SK-N-SH (cell line): ENCODE data around the gene CDH4. TPM values are rescaled to one million over a fixed set of nuclear protein-coding genes. Genes with fewer than 3 reads are reported as not detected.

ENCODE experiments used
- CTCF ChIA-PET: fragments of 300-600, 350-600 bp; formaldehyde crosslinking; extraction: SDS; loops from one replicate; lab custom pipeline; 2021; lab: Yijun Ruan, JAX
- POLR2A ChIA-PET: fragments of 350-600 bp; sonication (Branson Sonifier 250); formaldehyde crosslinking; extraction: SDS; loops from one replicate; lab custom pipeline; 2020; ENCODE audit warnings: antibody characterized with exemption, inconsistent platforms; lab: Yijun Ruan, JAX
- DNase-seq: peaks from one replicate; pipeline ENCODE4 v3.0.0; 2012
- H2AFZ ChIP-seq: fragments of 200-600 bp; sonication (generic); 2 replicates; pipeline ENCODE4 v1.8.1; 2016; ENCODE audit warnings: antibody characterized with exemption, mild to moderate bottlenecking, low read depth
- H3F3A ChIP-seq: fragments of 200-600 bp; sonication (generic); replicated peaks from 2 replicates; pipeline ENCODE3; 2016; ENCODE audit warnings: antibody characterized with exemption, mild to moderate bottlenecking; ENCODE audit not compliant: insufficient read depth
- H3K27ac ChIP-seq, 2 experiments: fragments of 200-500 bp in 1 of 2; fragments of 200-600 bp in 1 of 2; sonication (Bioruptor generic) in 1 of 2; sonication (generic), shearing (Covaris generic) in 1 of 2; 2 replicates each; pipeline versions ENCODE4 v1.5.1 to v1.6.1; 2014 to 2016; ENCODE audit warnings: low read depth in 2 of 2, inconsistent platforms in 1 of 2, low read length in 1 of 2, mild to moderate bottlenecking in 1 of 2, mixed read lengths in 1 of 2
- H3K27me3 ChIP-seq: fragments of 200-600 bp; sonication (generic), shearing (Covaris generic); 2 replicates; pipeline ENCODE4 v1.6.1; 2016; ENCODE audit warnings: mixed run types; ENCODE audit not compliant: insufficient read depth
- H3K36me3 ChIP-seq, 2 experiments: fragments of 200-500 bp in 1 of 2; fragments of 200-600 bp in 1 of 2; sonication (Bioruptor generic) in 1 of 2; sonication (generic) in 1 of 2; replicated peaks in 1 of 2; 2 replicates each; pipeline versions ENCODE3 to v1.5.1; 2014 to 2016; ENCODE audit warnings: low read length in 1 of 2, mild to moderate bottlenecking in 1 of 2; ENCODE audit not compliant: insufficient read depth in 2 of 2, control insufficient read depth in 1 of 2
- H3K4me1 ChIP-seq, 2 experiments: fragments of 200-500 bp in 1 of 2; fragments of 200-600 bp in 1 of 2; sonication (Bioruptor generic) in 1 of 2; sonication (generic), shearing (Covaris generic) in 1 of 2; 2 replicates each; pipeline versions ENCODE4 v1.5.1 to v1.6.1; 2014 to 2016; ENCODE audit warnings: low read depth in 1 of 2, low read length in 1 of 2, mixed run types in 1 of 2; ENCODE audit not compliant: insufficient read depth in 2 of 2, control insufficient read depth in 1 of 2
- H3K4me2 ChIP-seq: fragments of 200-600 bp; sonication (generic), shearing (Covaris generic); 2 replicates; pipeline ENCODE4 v1.6.1; 2017; ENCODE audit warnings: mixed run types
- H3K4me3 ChIP-seq, 2 experiments: fragments of 200-500 bp in 1 of 2; fragments of 200-600 bp in 1 of 2; sonication (Bioruptor generic) in 1 of 2; sonication (generic), shearing (Covaris generic) in 1 of 2; 2 replicates each; pipeline versions ENCODE4 v1.5.1 to v1.8.1; 2014 to 2016; ENCODE audit warnings: low read depth in 2 of 2, inconsistent platforms in 1 of 2, low read length in 1 of 2, mild to moderate bottlenecking in 1 of 2, mixed read lengths in 1 of 2, moderate library complexity in 1 of 2
- H3K79me2 ChIP-seq: fragments of 200-600 bp; sonication (generic); 2 replicates; pipeline ENCODE4 v1.8.1; 2017; ENCODE audit warnings: mild to moderate bottlenecking; ENCODE audit not compliant: insufficient read depth
- H3K9ac ChIP-seq: fragments of 200-600 bp; sonication (generic); 2 replicates; pipeline ENCODE4 v1.6.1; 2017; ENCODE audit warnings: mixed run types
- H3K9me2 ChIP-seq: fragments of 200-600 bp; sonication (generic); 2 replicates; pipeline ENCODE4 v1.6.1; 2017; ENCODE audit warnings: mixed run types
- H3K9me3 ChIP-seq: fragments of 200-600 bp; sonication (generic); 2 replicates; pipeline ENCODE4 v1.6.1; 2017; ENCODE audit warnings: mixed run types, mild to moderate bottlenecking, moderate library complexity
- H4K20me1 ChIP-seq: fragments of 200-600 bp; sonication (generic); 2 replicates; pipeline ENCODE4 v1.6.1; 2017; ENCODE audit warnings: mild to moderate bottlenecking, mixed run types; ENCODE audit not compliant: insufficient read depth
- CHD2 ChIP-seq: fragments of 150-350 bp; IDR thresholded peaks from 2 replicates; pipeline ENCODE4 v1.6.1; 2018; ENCODE audit warnings: low read length; ENCODE audit not compliant: partially characterized antibody
- ELF1 ChIP-seq: IDR thresholded peaks from 2 replicates; pipeline ENCODE4 v1.4.0; 2012
- EZH2phosphoT487 ChIP-seq: fragments of 200-600 bp; sonication (generic); IDR thresholded peaks from 2 replicates; pipeline ENCODE4 v1.6.1; 2017; ENCODE audit warnings: low read depth, mixed run types, mild to moderate bottlenecking, antibody characterized with exemption, moderate library complexity, borderline replicate concordance
- FOXJ3 ChIP-seq: sonication (generic); formaldehyde crosslinking; IDR thresholded peaks from 2 replicates; pipeline ENCODE4 v1.5.1; 2020; ENCODE audit warnings: mild to moderate bottlenecking, missing genetic modification reagents
- GABPA ChIP-seq: IDR thresholded peaks from 2 replicates; pipeline ENCODE4 v1.4.0; 2012; ENCODE audit warnings: low read depth, mild to moderate bottlenecking
- IRF3 ChIP-seq: fragments of 150-350 bp; IDR thresholded peaks from 2 replicates; pipeline ENCODE4 v1.6.1; 2016; ENCODE audit warnings: mild to moderate bottlenecking, low read depth, low read length
- POLR2AphosphoS5 ChIP-seq: IDR thresholded peaks from 2 replicates; pipeline ENCODE4 v1.6.1; 2012; ENCODE audit warnings: low read depth, low read length
- RAD21 ChIP-seq: IDR thresholded peaks from 2 replicates; pipeline ENCODE4 v1.6.1; 2012; ENCODE audit warnings: mild to moderate bottlenecking, low read length
- SMC3 ChIP-seq: IDR thresholded peaks from 2 replicates; pipeline ENCODE4 v1.6.1; 2012; ENCODE audit warnings: low read depth, low read length, improper control_type of control experiment
- TAF1 ChIP-seq: IDR thresholded peaks from 2 replicates; pipeline ENCODE4 v1.6.1; 2012; ENCODE audit warnings: low read depth, mild to moderate bottlenecking, low read length, moderate library complexity, borderline replicate concordance
- TEAD4 ChIP-seq: IDR thresholded peaks from 2 replicates; pipeline ENCODE4 v1.4.0; 2012; ENCODE audit warnings: mild to moderate bottlenecking, borderline replicate concordance; ENCODE audit not compliant: insufficient read depth
- YY1 ChIP-seq: IDR thresholded peaks from 2 replicates; pipeline ENCODE4 v1.4.0; 2012; ENCODE audit warnings: low read depth, mild to moderate bottlenecking
- WGBS: methylation state at CpG from one replicate; pipeline ENCODE4 v1.1.6; 2017; ENCODE audit warnings: low lambda C conversion rate; 5-methylcytosine and 5-hydroxymethylcytosine counted together
- polyA plus RNA-seq, 3 experiments: library from polyadenylated mRNA; depleted of rRNA; stranded (reverse); fragments of >200 nt; gene quantifications; 2 replicates each; pipeline ENCODE4 v1.2.3, GENCODE V29; 2012
- TF ChIP-seq, protein P1 (sequence below): IDR thresholded peaks from 2 replicates; pipeline ENCODE4 v1.4.0; 2012; ENCODE audit warnings: low read depth

Gene CDH4
- polyA plus RNA-seq, 1 of the 3 experiments (the other 2 are of a cell fraction): not detected

DNA sequence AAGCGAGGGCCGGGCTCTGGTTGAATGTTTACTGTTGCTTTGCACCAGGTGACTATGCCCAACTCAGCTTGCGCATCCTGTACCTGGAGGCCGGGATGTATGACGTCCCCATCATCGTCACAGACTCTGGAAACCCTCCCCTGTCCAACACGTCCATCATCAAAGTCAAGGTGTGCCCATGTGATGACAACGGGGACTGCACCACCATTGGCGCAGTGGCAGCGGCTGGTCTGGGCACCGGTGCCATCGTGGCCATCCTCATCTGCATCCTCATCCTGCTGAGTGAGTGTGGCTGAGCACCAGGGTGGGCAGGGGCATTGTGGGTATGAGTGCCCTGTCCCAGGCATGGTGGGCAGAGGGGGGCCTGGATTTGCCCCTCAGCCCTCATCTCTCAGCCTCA, 677.5 kb downstream of the CDH4 start:
- H3K9me2 ChIP-seq: no peaks in the 10 kb centered on the region
- H3K9me3 ChIP-seq: no peaks in the 10 kb centered on the region
- H3F3A ChIP-seq: no peaks in the 10 kb centered on the region
- no peak for TF ChIP-seq TAF1
- TF ChIP-seq POLR2AphosphoS5: no peak
- no peak for TF ChIP-seq EZH2phosphoT487
- 59% methylated on average over 9 of the region's 12 CpGs for WGBS
- no peak overlapping the region for H3K27ac ChIP-seq
- H3K4me1 ChIP-seq: no peaks in the 10 kb centered on the region
- DNase-seq: no peak
- no peak overlapping the region for H3K9ac ChIP-seq
- no peaks in the 10 kb centered on the region for H4K20me1 ChIP-seq
- ChIA-PET CTCF (no interaction called here), POLR2A (no interaction called here)
- H2AFZ ChIP-seq: no peak overlapping the region
- H3K27me3 ChIP-seq: no peaks in the 10 kb centered on the region
- H3K4me2 ChIP-seq: no peak overlapping the region
- H3K79me2 ChIP-seq: no peaks in the 10 kb centered on the region
- H3K4me3 ChIP-seq: no peak overlapping the region
- no peaks in the 10 kb centered on the region for H3K36me3 ChIP-seq

DNA sequence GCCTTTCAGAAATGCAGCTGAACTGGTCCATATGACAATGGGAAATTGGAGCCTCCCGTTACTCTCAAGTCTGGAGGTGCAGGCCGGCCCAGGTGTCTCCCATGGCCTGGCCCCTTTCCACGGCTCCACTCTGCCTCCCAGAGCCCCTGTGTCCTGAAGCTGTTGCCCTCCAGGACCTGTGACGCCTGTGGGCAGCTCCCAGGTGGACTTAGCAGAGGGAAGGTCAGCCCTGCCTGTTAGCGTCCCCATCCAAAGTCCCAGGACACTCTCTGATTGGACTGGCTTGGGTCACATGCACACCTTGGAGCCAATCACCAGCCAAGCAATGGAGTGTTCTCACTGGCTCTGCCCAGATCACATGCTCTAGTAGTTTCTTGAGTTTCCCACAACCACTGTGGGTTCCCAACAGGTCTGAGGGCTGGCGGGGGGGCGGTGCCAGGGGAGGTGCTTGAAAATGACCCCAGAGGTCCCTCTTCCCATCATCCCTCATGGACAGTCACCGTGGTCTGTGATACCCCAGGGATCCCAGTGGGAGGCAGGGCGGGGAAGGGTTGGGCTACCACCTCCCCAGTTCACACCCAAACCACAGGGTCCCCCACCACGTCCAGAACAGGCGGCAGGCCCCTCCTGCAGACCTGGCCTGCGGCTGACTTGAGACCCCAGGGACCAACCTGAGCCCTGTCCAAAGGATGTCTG, 678.1 kb downstream of the CDH4 start:
- H3K36me3 ChIP-seq: no peaks in the 10 kb centered on the region

More for the DNA sequence above, 678.1 kb downstream of the CDH4 start:
- H3K9me3 ChIP-seq: no peaks in the 10 kb centered on the region
- H3K4me3 ChIP-seq: no peak overlapping the region
- CTCF ChIA-PET: no interaction called here
- no peak overlapping the region for H2AFZ ChIP-seq
- no peaks in the 10 kb centered on the region for H3K79me2 ChIP-seq
- no peak for DNase-seq
- H4K20me1 ChIP-seq: no peaks in the 10 kb centered on the region
- 39% methylated on average over 7 of the region's 12 CpGs for WGBS
- H3K4me2 ChIP-seq: no peak overlapping the region
- POLR2A ChIA-PET: no interaction called here
- no peak overlapping the region for H3K27ac ChIP-seq
- no peaks in the 10 kb centered on the region for H3K27me3 ChIP-seq
- H3K9me2 ChIP-seq: no peaks in the 10 kb centered on the region
- TF ChIP-seq GABPA: no peak
- TF ChIP-seq SMC3: no peak
- no peak for TF ChIP-seq TEAD4
- no peak for TF ChIP-seq FOXJ3 (CRISPR knock-in tag)
- no peak for TF ChIP-seq IRF3
- TF ChIP-seq CHD2: no peak
- no peak for TF ChIP-seq YY1
- no peak for TF ChIP-seq RAD21
- TF ChIP-seq TAF1: no peak
- TF ChIP-seq ELF1: no peak
- TF ChIP-seq, protein P1, sequence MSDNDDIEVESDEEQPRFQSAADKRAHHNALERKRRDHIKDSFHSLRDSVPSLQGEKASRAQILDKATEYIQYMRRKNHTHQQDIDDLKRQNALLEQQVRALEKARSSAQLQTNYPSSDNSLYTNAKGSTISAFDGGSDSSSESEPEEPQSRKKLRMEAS: no peak
- no peaks in the 10 kb centered on the region for H3K4me1 ChIP-seq
- no peak overlapping the region for H3K9ac ChIP-seq
- H3F3A ChIP-seq: no peaks in the 10 kb centered on the region
